Hepatocyte (in vitro differentiated cells): Measurements from ENCODE around the gene ACP6. TPM values are rescaled to one million over a fixed set of nuclear protein-coding genes. Genes with fewer than 3 reads are reported as not detected.

Experiments used
- DNase-seq: peaks from one replicate; pipeline ENCODE4 v3.0.0-alpha.2; 2016; ENCODE audit warnings: low spot score
- H2AFZ ChIP-seq: fragments of 200-600 bp; sonication (generic); 2 replicates; pipeline ENCODE4 v1.6.0; 2016; ENCODE audit warnings: antibody characterized with exemption, mild to moderate bottlenecking
- H3K27ac ChIP-seq: fragments of 200-600 bp; sonication (generic); 2 replicates; pipeline ENCODE4 v1.5.1; 2016; ENCODE audit warnings: mild to moderate bottlenecking
- H3K27me3 ChIP-seq: fragments of 200-600 bp; sonication (generic); 2 replicates; pipeline ENCODE4 v1.6.1; 2016
- H3K36me3 ChIP-seq: fragments of 200-600 bp; sonication (generic); replicated peaks from 2 replicates; pipeline ENCODE4 v1.5.1; 2016; ENCODE audit warnings: low read depth; ENCODE audit not compliant: insufficient read depth
- H3K4me1 ChIP-seq: fragments of 200-600 bp; sonication (generic); 2 replicates; pipeline ENCODE4 v1.5.1; 2016; ENCODE audit warnings: mild to moderate bottlenecking, moderate library complexity; ENCODE audit not compliant: insufficient read depth
- H3K4me2 ChIP-seq: fragments of 200-600 bp; sonication (generic); 2 replicates; pipeline ENCODE4 v1.6.0; 2016
- H3K4me3 ChIP-seq: fragments of 200-600 bp; sonication (generic); 2 replicates; pipeline ENCODE4 v1.5.1; 2016; ENCODE audit warnings: mild to moderate bottlenecking
- H3K79me2 ChIP-seq: fragments of 200-600 bp; sonication (generic); 2 replicates; pipeline ENCODE4 v1.6.0; 2017; ENCODE audit warnings: mild to moderate bottlenecking
- H3K9me2 ChIP-seq: fragments of 200-600 bp; sonication (generic); replicated peaks from 2 replicates; pipeline ENCODE4 v1.6.0; 2017; ENCODE audit warnings: mild to moderate bottlenecking; ENCODE audit not compliant: insufficient read depth
- H3K9me3 ChIP-seq: fragments of 200-600 bp; sonication (generic); 2 replicates; pipeline ENCODE4 v1.5.1; 2016; ENCODE audit warnings: low read depth, mild to moderate bottlenecking
- H4K20me1 ChIP-seq: fragments of 200-600 bp; sonication (generic); 2 replicates; pipeline ENCODE4 v1.6.0; 2016; ENCODE audit warnings: mild to moderate bottlenecking; ENCODE audit not compliant: insufficient read depth, poor library complexity, severe bottlenecking
- EZH2 ChIP-seq: fragments of 200-600 bp; sonication (generic); IDR thresholded peaks from 2 replicates; pipeline ENCODE4 v1.6.1; 2016; ENCODE audit warnings: antibody characterized with exemption, mild to moderate bottlenecking, borderline replicate concordance
- EZH2phosphoT487 ChIP-seq: fragments of 200-600 bp; sonication (generic); IDR thresholded peaks from one replicate; pipeline ENCODE4 v1.6.1; 2018; ENCODE audit warnings: antibody characterized with exemption, mild to moderate bottlenecking, low read depth, moderate library complexity; ENCODE audit not compliant: unreplicated experiment, severe bottlenecking
- WGBS: methylation state at CpG from one replicate; pipeline ENCODE4 v1.1.6; 2016; ENCODE audit warnings: low lambda C conversion rate; ENCODE audit errors: missing lambda C conversion rate; 5-methylcytosine and 5-hydroxymethylcytosine counted together
- polyA plus RNA-seq: library from polyadenylated mRNA; unstranded; fragments of >200 nt; fragmentation: Nextera tagmentation; extraction: Ambion mirVana; gene quantifications from 2 replicates; pipeline ENCODE4 v1.2.1, GENCODE V29; 2016
- total RNA-seq: library from RNA; depleted of rRNA; stranded (reverse); fragments of >200 nt; gene quantifications from 2 replicates; pipeline ENCODE4 v1.2.3, GENCODE V29; 2014
- TF ChIP-seq, protein P1 (sequence below): fragments of 200-600 bp; sonication (generic); IDR thresholded peaks from 2 replicates; pipeline ENCODE4 v1.5.1; 2016; ENCODE audit warnings: antibody characterized with exemption, mild to moderate bottlenecking; ENCODE audit not compliant: poor library complexity

Gene ACP6
- total and polyA plus RNA-seq, 2 experiments from 2014 or later: 16.8 to 29.9 TPM

DNA sequence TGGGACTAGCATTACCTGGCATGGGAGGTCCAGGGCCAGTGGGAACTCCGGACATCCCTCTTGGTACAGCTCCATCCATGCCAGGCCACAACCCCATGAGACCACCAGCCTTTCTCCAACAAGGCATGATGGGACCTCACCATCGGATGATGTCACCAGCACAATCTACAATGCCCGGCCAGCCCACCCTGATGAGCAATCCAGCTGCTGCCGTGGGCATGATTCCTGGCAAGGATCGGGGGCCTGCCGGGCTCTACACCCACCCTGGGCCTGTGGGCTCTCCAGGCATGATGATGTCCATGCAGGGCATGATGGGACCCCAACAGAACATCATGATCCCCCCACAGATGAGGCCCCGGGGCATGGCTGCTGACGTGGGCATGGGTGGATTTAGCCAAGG is 45.8 kb downstream of the ACP6 start:
- Histone ChIP-seq H3K79me2 (no peaks in the 10 kb centered on the region), H3K36me3 (no peaks in the 10 kb centered on the region), H2AFZ (no peak overlapping the region), H3K27me3 (no peaks in the 10 kb centered on the region), H3K4me1 (peaks cover 15% of the 10 kb centered on the region), H3K27ac (no peak overlapping the region), H3K9me3 (no peaks in the 10 kb centered on the region), H4K20me1 (no peaks in the 10 kb centered on the region), H3K4me2 (no peak overlapping the region), H3K9me2 (no peaks in the 10 kb centered on the region), H3K4me3 (no peak overlapping the region)
- TF ChIP-seq, protein P1, sequence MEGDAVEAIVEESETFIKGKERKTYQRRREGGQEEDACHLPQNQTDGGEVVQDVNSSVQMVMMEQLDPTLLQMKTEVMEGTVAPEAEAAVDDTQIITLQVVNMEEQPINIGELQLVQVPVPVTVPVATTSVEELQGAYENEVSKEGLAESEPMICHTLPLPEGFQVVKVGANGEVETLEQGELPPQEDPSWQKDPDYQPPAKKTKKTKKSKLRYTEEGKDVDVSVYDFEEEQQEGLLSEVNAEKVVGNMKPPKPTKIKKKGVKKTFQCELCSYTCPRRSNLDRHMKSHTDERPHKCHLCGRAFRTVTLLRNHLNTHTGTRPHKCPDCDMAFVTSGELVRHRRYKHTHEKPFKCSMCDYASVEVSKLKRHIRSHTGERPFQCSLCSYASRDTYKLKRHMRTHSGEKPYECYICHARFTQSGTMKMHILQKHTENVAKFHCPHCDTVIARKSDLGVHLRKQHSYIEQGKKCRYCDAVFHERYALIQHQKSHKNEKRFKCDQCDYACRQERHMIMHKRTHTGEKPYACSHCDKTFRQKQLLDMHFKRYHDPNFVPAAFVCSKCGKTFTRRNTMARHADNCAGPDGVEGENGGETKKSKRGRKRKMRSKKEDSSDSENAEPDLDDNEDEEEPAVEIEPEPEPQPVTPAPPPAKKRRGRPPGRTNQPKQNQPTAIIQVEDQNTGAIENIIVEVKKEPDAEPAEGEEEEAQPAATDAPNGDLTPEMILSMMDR: no peak
- 95% methylated on average over 8 of the region's 8 CpGs for WGBS
- no peak for DNase-seq

DNA sequence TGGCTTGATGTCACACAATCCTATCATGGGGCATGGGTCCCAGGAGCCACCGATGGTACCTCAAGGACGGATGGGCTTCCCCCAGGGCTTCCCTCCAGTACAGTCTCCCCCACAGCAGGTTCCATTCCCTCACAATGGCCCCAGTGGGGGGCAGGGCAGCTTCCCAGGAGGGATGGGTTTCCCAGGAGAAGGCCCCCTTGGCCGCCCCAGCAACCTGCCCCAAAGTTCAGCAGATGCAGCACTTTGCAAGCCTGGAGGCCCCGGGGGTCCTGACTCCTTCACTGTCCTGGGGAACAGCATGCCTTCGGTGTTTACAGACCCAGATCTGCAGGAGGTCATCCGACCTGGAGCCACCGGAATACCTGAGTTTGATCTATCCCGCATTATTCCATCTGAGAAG is 46.3 kb downstream of the ACP6 start:
- Histone ChIP-seq H3K4me3 (no peak overlapping the region), H3K27ac (no peak overlapping the region), H3K36me3 (no peaks in the 10 kb centered on the region), H3K9me3 (no peaks in the 10 kb centered on the region), H2AFZ (no peak overlapping the region), H3K27me3 (no peaks in the 10 kb centered on the region), H3K79me2 (no peaks in the 10 kb centered on the region), H3K4me1 (peaks cover 15% of the 10 kb centered on the region), H3K9me2 (no peaks in the 10 kb centered on the region), H4K20me1 (no peaks in the 10 kb centered on the region), H3K4me2 (no peak overlapping the region)
- TF ChIP-seq, protein P1: no peak
- TF ChIP-seq EZH2phosphoT487 (no peak), EZH2 (no peak)
- DNase-seq: no peak
- 98% methylated on average over 8 of the region's 8 CpGs for WGBS

DNA sequence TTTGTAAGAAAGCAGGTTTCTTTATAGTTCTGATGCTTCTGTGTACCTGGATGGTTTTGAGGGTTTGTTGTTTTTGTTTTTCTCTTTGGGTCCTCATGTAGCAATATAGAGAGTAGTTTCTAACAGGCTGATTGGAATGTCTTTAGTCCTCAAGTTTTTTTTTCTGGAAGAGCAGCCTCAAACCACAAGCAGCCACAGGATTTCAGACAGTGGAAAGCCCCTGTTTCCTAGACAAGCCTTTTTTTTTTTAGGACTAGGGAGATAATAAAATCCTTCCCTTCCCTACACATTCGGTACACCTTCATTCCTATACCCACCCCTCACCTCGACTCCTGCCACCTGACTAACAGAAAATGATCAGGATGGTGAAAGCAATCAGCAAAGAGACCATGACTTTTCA is 47.6 kb downstream of the ACP6 start:
- H3K4me3 ChIP-seq: no peak overlapping the region
- H3K27me3 ChIP-seq: no peaks in the 10 kb centered on the region
- H4K20me1 ChIP-seq: no peaks in the 10 kb centered on the region
- 89% methylated on average over 2 of the region's 2 CpGs for WGBS
- DNase-seq: no peak
- no peaks in the 10 kb centered on the region for H3K9me2 ChIP-seq
- no peaks in the 10 kb centered on the region for H3K79me2 ChIP-seq
- H3K4me2 ChIP-seq: no peak overlapping the region
- H3K9me3 ChIP-seq: no peaks in the 10 kb centered on the region
- H3K36me3 ChIP-seq: peaks cover 1% of the 10 kb centered on the region
- no peak overlapping the region for H3K27ac ChIP-seq
- H2AFZ ChIP-seq: no peak overlapping the region
- TF ChIP-seq EZH2 (no peak), EZH2phosphoT487 (no peak)
- TF ChIP-seq, protein P1: no peak
- H3K4me1 ChIP-seq: peaks cover 15% of the 10 kb centered on the region

DNA sequence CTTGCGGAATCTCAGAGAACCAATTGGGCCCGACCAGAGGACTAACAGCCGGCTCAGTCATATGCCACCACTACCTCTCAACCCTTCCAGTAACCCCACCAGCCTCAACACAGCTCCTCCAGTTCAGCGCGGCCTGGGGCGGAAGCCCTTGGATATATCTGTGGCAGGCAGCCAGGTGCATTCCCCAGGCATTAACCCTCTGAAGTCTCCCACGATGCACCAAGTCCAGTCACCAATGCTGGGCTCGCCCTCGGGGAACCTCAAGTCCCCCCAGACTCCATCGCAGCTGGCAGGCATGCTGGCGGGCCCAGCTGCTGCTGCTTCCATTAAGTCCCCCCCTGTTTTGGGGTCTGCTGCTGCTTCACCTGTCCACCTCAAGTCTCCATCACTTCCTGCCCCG is 49.8 kb downstream of the ACP6 start:
- H3K27me3 ChIP-seq: no peaks in the 10 kb centered on the region
- H3K79me2 ChIP-seq: no peaks in the 10 kb centered on the region
- no peak for DNase-seq
- no peaks in the 10 kb centered on the region for H3K9me3 ChIP-seq
- H4K20me1 ChIP-seq: no peaks in the 10 kb centered on the region
- H2AFZ ChIP-seq: no peak overlapping the region
- H3K9me2 ChIP-seq: no peaks in the 10 kb centered on the region
- TF ChIP-seq EZH2phosphoT487: no peak
- TF ChIP-seq, protein P1: no peak
- TF ChIP-seq EZH2: no peak
- H3K27ac ChIP-seq: no peak overlapping the region
- H3K4me3 ChIP-seq: no peak overlapping the region
- peaks cover 8% of the 10 kb centered on the region for H3K4me1 ChIP-seq
- H3K36me3 ChIP-seq: peaks cover 5% of the 10 kb centered on the region
- WGBS: 94% methylated on average over 12 of the region's 12 CpGs
- no peak overlapping the region for H3K4me2 ChIP-seq
